ENCODE data around the gene ADGRL1.

GRCh38 chr19:14161305-14161704 is 44.7 kb downstream of the ADGRL1 start:
- TF ChIP-seq POLR2A (IDR thresholded peaks at IDR 0.05), result no peak
- no peak for TF ChIP-seq CTCF (IDR thresholded peaks at IDR 0.05)
